HepG2 (cell line): ENCODE measurements around the gene PAGE2B.

Experiments used
- CREBL2 ChIP-seq: sonication (generic); formaldehyde crosslinking; IDR thresholded peaks from 2 replicates; pipeline ENCODE4 v1.8.1; 2023; ENCODE audit warnings: missing genetic modification reagents, mild to moderate bottlenecking, borderline replicate concordance
- CTCF ChIP-seq: sonication (generic); formaldehyde crosslinking; IDR thresholded peaks from 2 replicates; pipeline ENCODE4 v1.5.0; 2020; ENCODE audit warnings: mild to moderate bottlenecking, missing genetic modification reagents, moderate library complexity
- FOSL1 ChIP-seq: sonication (generic); formaldehyde crosslinking; IDR thresholded peaks from 2 replicates; pipeline ENCODE4 v1.9.0; 2021; ENCODE audit warnings: missing genetic modification reagents, borderline replicate concordance
- MAFG ChIP-seq: sonication (generic); formaldehyde crosslinking; IDR thresholded peaks from 2 replicates; pipeline ENCODE4 v1.5.1; 2020; ENCODE audit warnings: mild to moderate bottlenecking, missing genetic modification reagents
- NFIB ChIP-seq: sonication (generic); formaldehyde crosslinking; IDR thresholded peaks from 2 replicates; pipeline ENCODE4 v1.9.0; 2021; ENCODE audit warnings: missing genetic modification reagents, mild to moderate bottlenecking, borderline replicate concordance
- PREB ChIP-seq: sonication (generic); formaldehyde crosslinking; IDR thresholded peaks from 2 replicates; pipeline ENCODE4 v1.4.0; 2020; ENCODE audit warnings: missing genetic modification reagents
- RARG ChIP-seq: sonication (generic); formaldehyde crosslinking; IDR thresholded peaks from 2 replicates; pipeline ENCODE4 v1.4.0; 2020; ENCODE audit warnings: low read depth, mild to moderate bottlenecking, missing genetic modification reagents
- SKI ChIP-seq: fragments of 450-650 bp; IDR thresholded peaks from one replicate; pipeline ENCODE4 v1.6.1; 2018; ENCODE audit warnings: mild to moderate bottlenecking; ENCODE audit not compliant: partially characterized antibody
- TP53 ChIP-seq: sonication (generic); formaldehyde crosslinking; conservative IDR thresholded peaks from 2 replicates; pipeline ENCODE4 v1.4.0; 2020; ENCODE audit warnings: missing genetic modification reagents
- WIZ ChIP-seq: sonication (generic); formaldehyde crosslinking; IDR thresholded peaks from 2 replicates; pipeline ENCODE4 v1.5.1; 2020; ENCODE audit warnings: mild to moderate bottlenecking, missing genetic modification reagents
- ZBTB33 ChIP-seq: sonication (generic); formaldehyde crosslinking; IDR thresholded peaks from 2 replicates; pipeline ENCODE4 v1.4.0; 2020; ENCODE audit warnings: missing genetic modification reagents
- ZNF124 ChIP-seq: sonication (generic); formaldehyde crosslinking; IDR thresholded peaks from 2 replicates; pipeline ENCODE4 v1.4.0; 2020; ENCODE audit warnings: missing genetic modification reagents
- ZNF484 ChIP-seq: sonication (generic); formaldehyde crosslinking; IDR thresholded peaks from 2 replicates; pipeline ENCODE4 v1.5.1; 2020; ENCODE audit warnings: mild to moderate bottlenecking, low read depth, missing genetic modification reagents, borderline replicate concordance
- ZNF777 ChIP-seq: sonication (generic); formaldehyde crosslinking; IDR thresholded peaks from 2 replicates; pipeline ENCODE4 v1.4.0; 2020; ENCODE audit warnings: missing genetic modification reagents

GRCh38 chrX:55119271-55119670 is 44.4 kb downstream of the PAGE2B start:
- no peak for TF ChIP-seq ZBTB33 (CRISPR knock-in tag)
- TF ChIP-seq TP53 = no peak
- TF ChIP-seq RARG (CRISPR knock-in tag) = no peak
- TF ChIP-seq SKI = no peak
- TF ChIP-seq ZNF484 (CRISPR knock-in tag) = no peak
- TF ChIP-seq ZNF777 (CRISPR knock-in tag) = no peak
- TF ChIP-seq NFIB (CRISPR knock-in tag) = no peak
- no peak for TF ChIP-seq CREBL2
- no peak for TF ChIP-seq ZNF124 (CRISPR knock-in tag)
- no peak for TF ChIP-seq PREB
- TF ChIP-seq FOSL1 (CRISPR knock-in tag) = no peak
- TF ChIP-seq WIZ = no peak
- no peak for TF ChIP-seq CTCF (CRISPR knock-in tag)
- no peak for TF ChIP-seq MAFG (CRISPR knock-in tag)
